ENCODE data around the gene PRICKLE2. TPM values are rescaled to one million over a fixed set of nuclear protein-coding genes. Genes with fewer than 3 reads are reported as not detected.
A peak's percentile ranks its signal among the peaks of the same experiment; 100 is the strongest.

Gene PRICKLE2
- total and polyA plus RNA-seq, 10 of the 15 experiments (the other 5 are each of a cell fraction or from before 2014, with no cell fraction given): 0.11 to 2.6 (median 0.69) TPM

- no peaks in the 10 kb centered on the region for H3K9me3 ChIP-seq (replicated peaks; ENCODE audit: control insufficient read depth, insufficient read depth, low read length)
- H3K27me3 ChIP-seq (replicated peaks in 1 of 2; ENCODE audit: control insufficient read depth in 2 of 2, insufficient read depth in 2 of 2, low read length in 1 of 2): no peaks in the 10 kb centered on the region
- H4K20me1 ChIP-seq (ENCODE audit: control insufficient read depth, insufficient read depth): no peaks in the 10 kb centered on the region
- no peak overlapping the region for H3K4me3 ChIP-seq
- no peaks in the 10 kb centered on the region for H3K36me3 ChIP-seq (ENCODE audit: control insufficient read depth in 2 of 2, insufficient read depth in 2 of 2, low read length in 1 of 2)
- H2AFZ ChIP-seq (ENCODE audit: control insufficient read depth, low read depth, low read length): no peak overlapping the region
- intact Hi-C loops (cut with micrococcal nuclease; ENCODE audit: unreplicated experiment): no loop called here
- no peak overlapping the region for H3K9ac ChIP-seq (ENCODE audit: control insufficient read depth, insufficient read depth, low read length)
- no peak overlapping the region for H3K4me2 ChIP-seq (ENCODE audit: control insufficient read depth, insufficient read depth)
- CTCF ChIA-PET: no interaction called here
- ATAC-seq (no peak), DNase-seq (ENCODE audit: low read depth, low spot score) (no peak), FAIRE-seq (no peak)
- SMC1A ChIA-PET (ENCODE audit: uncharacterized antibody, unreplicated experiment): interaction anchor here (0.7 to 2.1 kb wide), 12 partner anchors 8 to 243 kb away, joined by 3 to 15 read pairs (median 3); no protein-coding TSS in a partner anchor
- RAD21 ChIA-PET (ENCODE audit: unreplicated experiment): interaction anchor here (0.7 to 1.4 kb wide), 3 partner anchors 29 to 49 kb away, joined by 3 read pairs; no protein-coding TSS in a partner anchor
- TF ChIP-seq ETV6 (conservative IDR thresholded peaks at IDR 0.05 in 1 of 2, IDR thresholded peaks at IDR 0.05 in 1 of 2; ENCODE audit: borderline replicate concordance in 1 of 2, low read depth in 1 of 2) (0 out of 4 replicates have a peak, but pooled peaks of 1 of the 2 experiments have one; percentile 30), CHD4 (IDR thresholded peaks at IDR 0.05) (no peak)
- 100% methylated on average over 1 of the region's 1 CpG for WGBS (ENCODE audit: insufficient coverage, insufficient replicate concordance, low lambda C conversion rate, missing lambda C conversion rate)
- H3K27ac ChIP-seq (ENCODE audit: control insufficient read depth, insufficient read depth): no peak overlapping the region
- POLR2A ChIA-PET: interaction anchor here (0.7 kb wide), 1 partner anchor 148 kb away, joined by 5 read pairs; no protein-coding TSS in a partner anchor
- in situ Hi-C loops (cut with MboI): no loop called here
- no peaks in the 10 kb centered on the region for H3K79me2 ChIP-seq (ENCODE audit: control insufficient read depth, insufficient read depth, low read length)
- H3K4me1 ChIP-seq (ENCODE audit: control insufficient read depth, insufficient read depth, low read length): no peaks in the 10 kb centered on the region
- BruUV-seq (replicated peaks): no TSS peak
Observed at GRCh38 chr3:64195789-64196188, 29.5 kb downstream of the PRICKLE2 start.

GRCh38 chr3:64191822-64192221 lies 33.4 kb downstream of the PRICKLE2 start:
- Histone ChIP-seq H3K4me2 (ENCODE audit: control insufficient read depth, insufficient read depth) (no peak overlapping the region), H3K9me3 (replicated peaks; ENCODE audit: control insufficient read depth, insufficient read depth, low read length) (no peaks in the 10 kb centered on the region), H3K4me3 (no peak overlapping the region), H3K4me1 (ENCODE audit: control insufficient read depth, insufficient read depth, low read length) (no peaks in the 10 kb centered on the region), H3K79me2 (ENCODE audit: control insufficient read depth, insufficient read depth, low read length) (no peaks in the 10 kb centered on the region), H3K9ac (ENCODE audit: control insufficient read depth, insufficient read depth, low read length) (no peak overlapping the region), H3K27me3 (replicated peaks in 1 of 2; ENCODE audit: control insufficient read depth in 2 of 2, insufficient read depth in 2 of 2, low read length in 1 of 2) (no peaks in the 10 kb centered on the region), H3K36me3 (ENCODE audit: control insufficient read depth in 2 of 2, insufficient read depth in 2 of 2, low read length in 1 of 2) (no peaks in the 10 kb centered on the region), H2AFZ (ENCODE audit: control insufficient read depth, low read depth, low read length) (no peak overlapping the region), H3K27ac (ENCODE audit: control insufficient read depth, insufficient read depth) (no peak overlapping the region), H4K20me1 (ENCODE audit: control insufficient read depth, insufficient read depth) (no peaks in the 10 kb centered on the region)
- FAIRE-seq (no peak), ATAC-seq (no peak), DNase-seq (ENCODE audit: low read depth, low spot score) (no peak)
- ChIA-PET RAD21 (ENCODE audit: unreplicated experiment) (no interaction called here), POLR2A (no interaction called here), CTCF (no interaction called here), SMC1A (ENCODE audit: uncharacterized antibody, unreplicated experiment) (no interaction called here)
- in situ Hi-C loops (cut with MboI): no loop called here
- 11% methylated on average over 6 of the region's 6 CpGs for WGBS (ENCODE audit: insufficient coverage, insufficient replicate concordance, low lambda C conversion rate, missing lambda C conversion rate)
- BruUV-seq (replicated peaks): no TSS peak
- intact Hi-C loops (cut with micrococcal nuclease; ENCODE audit: unreplicated experiment): no loop called here
- TF ChIP-seq RUNX3 (IDR thresholded peaks at IDR 0.05; ENCODE audit: low read length) (no peak), CEBPB (IDR thresholded peaks at IDR 0.05; ENCODE audit: borderline replicate concordance in 1 of 2, low read depth in 2 of 2, low read length in 2 of 2) (no peak), NR2F1 (conservative IDR thresholded peaks at IDR 0.05) (no peak), LARP7 (IDR thresholded peaks at IDR 0.05) (no peak), MTA3 (IDR thresholded peaks at IDR 0.05; ENCODE audit: borderline replicate concordance, low read length) (no peak), SREBF2 (IDR thresholded peaks at IDR 0.05; ENCODE audit: low read length) (no peak), NFYB (IDR thresholded peaks at IDR 0.05; ENCODE audit: insufficient read depth, low read depth, low read length) (no peak), ATF3 (IDR thresholded peaks at IDR 0.05; ENCODE audit: borderline replicate concordance, extremely low read depth, low read depth, low read length) (no peak), IRF5 (IDR thresholded peaks at IDR 0.05; ENCODE audit: borderline replicate concordance) (no peak), RAD21 (IDR thresholded peaks at IDR 0.05; ENCODE audit: insufficient read depth, low read depth, low read length) (no peak), SRF (IDR thresholded peaks at IDR 0.05; ENCODE audit: low read depth in 2 of 2, low read length in 2 of 2) (no peak), MEF2A (IDR thresholded peaks at IDR 0.05; ENCODE audit: insufficient read depth, low read depth, low read length) (no peak), GABPA (IDR thresholded peaks at IDR 0.05; ENCODE audit: low read depth) (no peak), STAT1 (conservative IDR thresholded peaks at IDR 0.05) (no peak)

Measured in GM12878 (cell line).